Measurements from ENCODE around the gene CPXM1. TPM values are rescaled to one million over a fixed set of nuclear protein-coding genes. Genes with fewer than 3 reads are reported as not detected.

Gene CPXM1
- total RNA-seq, 1 donor from 2014 or later, result 10.2 TPM

DNA sequence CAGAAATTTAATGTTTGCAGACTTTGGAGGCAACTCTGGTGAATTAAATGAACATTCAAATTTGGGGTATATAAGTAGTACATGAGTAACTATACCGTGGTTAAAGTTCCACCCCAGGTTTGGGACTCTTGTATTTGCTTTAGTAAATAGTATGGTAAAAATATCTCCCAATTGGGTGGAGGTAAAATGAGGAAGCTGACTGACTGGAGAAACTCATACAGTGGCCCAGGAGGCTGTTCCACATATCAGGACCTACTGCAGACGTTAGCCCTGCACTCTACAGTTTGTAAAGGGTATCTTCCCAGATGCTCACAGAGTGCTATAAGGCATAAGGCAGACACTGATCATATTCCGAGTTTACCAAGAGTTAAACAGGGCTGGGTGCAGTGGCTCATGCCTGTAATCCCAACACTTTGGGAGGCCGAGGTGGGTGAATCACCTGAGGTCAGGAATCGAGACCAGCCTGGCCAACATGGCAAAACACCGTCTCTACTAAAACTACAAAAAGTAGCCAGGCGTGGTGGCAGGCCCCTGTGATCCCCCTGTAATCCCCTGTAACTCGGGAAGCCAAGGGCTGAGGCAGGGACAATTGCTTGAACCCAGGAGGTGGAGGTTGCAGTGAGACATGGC, 53.7 kb downstream of the CPXM1 start:
- Histone ChIP-seq H3K4me3 (no peak overlapping the region), H3K9me3 (no peaks in the 10 kb centered on the region), H3K27me3 (ENCODE audit: low read depth) (no peaks in the 10 kb centered on the region), H3K4me1 (peaks cover 17% of the 10 kb centered on the region), H3K36me3 (no peaks in the 10 kb centered on the region), H3K27ac (no peak overlapping the region)
- ATAC-seq (no peak), DNase-seq (no peak)
- intact Hi-C loops (cut with DNase I), result no loop called here
- TF ChIP-seq CTCF (IDR thresholded peaks at IDR 0.05), result no peak

DNA sequence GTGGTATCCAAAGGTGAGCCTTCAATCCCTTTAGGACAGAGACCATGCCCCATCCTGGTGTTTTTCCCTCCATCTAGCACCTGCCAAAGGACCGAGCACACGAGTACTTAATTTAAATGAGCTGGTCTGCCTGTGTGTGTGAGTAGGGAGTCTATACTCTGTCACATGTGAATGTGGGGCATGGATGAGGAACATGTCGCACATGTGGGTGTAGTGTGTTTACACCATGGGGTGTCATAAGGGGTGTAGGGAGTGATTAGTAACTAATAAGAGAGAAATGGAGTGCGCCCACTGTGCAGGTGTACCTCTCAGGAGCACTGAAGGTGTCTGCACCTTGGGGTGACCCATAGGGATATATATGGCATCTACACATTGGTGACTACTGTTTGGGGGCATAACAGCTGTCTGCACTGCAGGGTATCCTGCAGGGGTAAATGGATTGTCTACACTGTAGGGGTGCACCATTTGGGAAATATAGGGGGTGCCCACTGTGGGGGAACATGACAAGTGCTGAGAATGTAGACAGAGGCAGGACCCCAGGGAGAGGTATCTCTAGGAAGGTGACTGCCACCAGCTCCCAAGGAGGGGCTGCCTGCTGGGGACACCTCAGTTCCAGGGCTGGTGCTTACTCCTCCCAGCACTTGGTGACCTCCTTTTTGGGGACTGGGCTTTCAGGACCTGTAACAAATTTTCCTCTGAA, 54.3 kb downstream of the CPXM1 start:
- ATAC-seq, result no peak
- intact Hi-C loops (cut with DNase I), result no loop called here

DNA sequence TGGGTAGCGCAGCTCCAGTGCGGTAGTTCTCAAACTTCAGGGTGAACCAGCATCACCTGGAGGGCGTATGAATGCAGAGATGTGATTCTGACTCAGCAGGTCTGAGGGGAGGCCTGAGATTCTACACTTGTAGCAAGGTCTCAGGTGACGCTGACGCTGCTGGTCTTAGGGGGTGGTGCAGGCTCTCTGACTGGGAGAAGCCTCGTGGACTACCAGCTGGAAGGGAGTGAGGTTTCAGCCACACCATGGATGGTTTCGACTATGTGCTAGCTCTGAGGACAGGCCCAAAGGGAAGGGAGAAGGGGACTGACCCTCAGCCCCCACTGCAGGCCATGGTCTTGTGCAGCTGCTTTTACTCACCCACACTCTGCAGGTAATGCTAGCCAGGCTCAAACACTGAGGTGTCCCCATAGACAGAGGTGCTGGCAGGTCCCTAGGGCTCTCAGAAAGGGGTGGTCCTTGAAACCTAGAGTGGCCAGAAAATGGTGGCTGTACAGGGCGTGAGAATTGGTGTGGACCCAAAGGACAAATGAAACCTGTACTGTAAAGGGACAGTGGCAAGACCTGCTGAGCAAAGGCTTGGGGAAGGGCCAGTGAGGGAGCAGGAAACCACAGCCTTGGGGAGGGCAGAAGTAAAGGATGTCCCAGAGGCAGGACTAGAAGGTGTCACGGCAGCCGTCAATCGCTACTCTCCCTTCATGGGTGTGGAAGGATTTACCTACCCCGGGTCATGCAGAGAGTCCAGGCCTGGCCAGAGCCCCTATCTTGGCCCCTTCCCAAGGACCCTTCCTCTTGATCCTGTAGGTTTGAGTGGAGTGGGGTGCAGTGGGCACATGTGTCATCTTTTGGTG, 55.1 kb downstream of the CPXM1 start:
- peaks cover 2% of the 10 kb centered on the region for H3K4me1 ChIP-seq
- ATAC-seq, result no peak
- no peak overlapping the region for H3K4me3 ChIP-seq
- no peak overlapping the region for H3K27ac ChIP-seq
- no peaks in the 10 kb centered on the region for H3K27me3 ChIP-seq (ENCODE audit: low read depth)
- intact Hi-C loops (cut with DNase I), result no loop called here
- no peak for DNase-seq
- no peaks in the 10 kb centered on the region for H3K9me3 ChIP-seq
- no peaks in the 10 kb centered on the region for H3K36me3 ChIP-seq
- TF ChIP-seq CTCF (IDR thresholded peaks at IDR 0.05), result no peak

More for the DNA sequence above, 54.3 kb downstream of the CPXM1 start:
- H3K4me3 ChIP-seq, result no peak overlapping the region
- no peaks in the 10 kb centered on the region for H3K36me3 ChIP-seq
- H3K27me3 ChIP-seq (ENCODE audit: low read depth), result no peaks in the 10 kb centered on the region
- H3K27ac ChIP-seq, result no peak overlapping the region
- DNase-seq, result no peak
- no peaks in the 10 kb centered on the region for H3K9me3 ChIP-seq
- peaks cover 10% of the 10 kb centered on the region for H3K4me1 ChIP-seq
- no peak for TF ChIP-seq CTCF (IDR thresholded peaks at IDR 0.05)

Other genes with a start within 250 kb of the CPXM1 start
- 84.9 TPM for gene NOP56, start 148.0 kb downstream of the CPXM1 start, total RNA-seq
- 64.7 TPM for gene IDH3B, start 136.4 kb downstream of the CPXM1 start, total RNA-seq
- gene EBF4, start 107.8 kb downstream of the CPXM1 start, total RNA-seq, result 15.3 TPM
- gene C20orf141, start 14.4 kb upstream of the CPXM1 start, total RNA-seq, result not detected
- gene TMEM239, start 15.7 kb upstream of the CPXM1 start, total RNA-seq, result not detected
- 43.5 TPM for gene PCED1A, start 40.0 kb upstream of the CPXM1 start, total RNA-seq
- 35.8 TPM for gene VPS16, start 40.1 kb upstream of the CPXM1 start, total RNA-seq
- gene PTPRA, start 72.9 kb upstream of the CPXM1 start, total RNA-seq, result 63.3 TPM
- not detected for gene GNRH2, start 243.0 kb upstream of the CPXM1 start, total RNA-seq
- 31.0 TPM for gene MRPS26, start 245.4 kb upstream of the CPXM1 start, total RNA-seq

Data from lower lobe of right lung (tissue), 2 donors.